ENCODE data around the gene MEN1.

The MEN1 gene

DNA sequence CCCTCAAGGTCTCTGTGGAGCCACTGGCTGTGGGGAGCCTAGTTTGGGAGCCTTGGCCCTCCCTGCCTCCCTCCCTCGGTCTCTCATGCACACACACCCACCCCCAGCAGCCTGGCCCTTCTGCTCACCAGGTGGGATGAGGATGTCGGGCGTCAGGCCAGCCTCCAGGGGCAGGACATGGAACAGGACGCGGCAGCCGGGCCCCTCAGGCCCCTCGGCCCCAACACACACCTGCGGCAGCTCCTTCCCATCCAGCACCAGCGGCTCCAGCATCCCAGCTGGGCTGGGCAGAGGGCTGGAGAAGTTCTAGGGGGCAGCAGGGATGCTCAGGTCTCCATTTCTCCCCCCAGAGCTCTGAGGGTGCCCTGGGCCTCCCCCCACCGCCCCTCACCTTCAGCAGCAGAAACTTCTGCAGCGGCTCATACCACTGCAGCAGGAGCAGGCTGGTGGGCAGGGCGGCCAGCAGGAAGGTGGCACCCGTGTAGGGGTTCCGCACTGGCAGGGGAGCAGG, 18.5 kb downstream of the MEN1 start:
- H3K27ac Mint-ChIP-seq = no peak overlapping the region
- no peaks in the 10 kb centered on the region for H3K9me3 Mint-ChIP-seq
- no peaks in the 10 kb centered on the region for H3K27me3 Mint-ChIP-seq
- peaks cover 1% of the 10 kb centered on the region for H3K36me3 Mint-ChIP-seq (ENCODE audit: low read depth)
- no peak for DNase-seq
- peaks cover 13% of the 10 kb centered on the region for H3K4me1 Mint-ChIP-seq
- ATAC-seq = no peak
- H3K4me3 Mint-ChIP-seq = no peak overlapping the region

DNA sequence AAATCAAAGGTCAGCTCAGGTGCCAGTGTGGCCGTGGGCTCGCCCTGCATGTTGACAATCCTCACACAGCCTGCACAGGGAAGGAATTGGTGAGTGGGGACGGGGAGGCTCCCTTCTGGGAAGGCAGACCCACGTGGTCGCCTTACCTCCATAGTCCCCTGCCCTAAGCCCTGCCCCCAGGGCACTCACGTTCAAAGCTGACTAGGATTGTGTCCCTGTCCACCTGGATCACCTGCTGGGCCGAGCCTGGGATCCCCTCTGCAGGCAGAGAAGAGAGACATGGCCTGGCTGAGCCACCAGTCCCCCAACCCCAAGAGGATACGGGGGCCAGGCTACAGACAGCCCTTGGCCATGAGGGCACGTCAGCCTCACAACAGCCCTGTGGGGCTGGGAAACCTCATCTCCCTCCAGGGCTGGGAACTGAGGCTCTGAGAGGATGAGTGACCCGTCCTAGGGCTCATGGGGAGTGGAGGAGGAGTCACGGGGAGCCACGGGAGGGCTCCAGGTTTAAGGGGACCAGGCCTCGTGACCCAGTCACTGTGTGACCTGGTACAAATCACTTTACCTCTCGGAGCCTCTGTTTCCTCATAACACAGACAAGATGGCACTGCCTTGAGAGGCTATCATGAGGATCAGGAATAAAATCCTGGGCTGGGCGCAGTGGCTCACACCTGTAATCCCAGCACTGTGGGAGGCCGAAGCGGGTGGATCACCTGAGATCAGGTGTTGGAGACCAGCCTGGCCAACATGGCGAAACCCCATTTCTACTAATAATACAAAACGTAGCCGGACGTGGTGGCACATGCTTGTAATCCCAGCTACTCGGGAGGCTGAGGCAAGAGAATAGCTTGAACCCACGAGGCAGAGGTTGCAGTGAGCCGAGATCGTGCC, 19.9 kb downstream of the MEN1 start:
- Mint-ChIP-seq H3K27ac (no peak overlapping the region), H3K36me3 (ENCODE audit: low read depth) (no peaks in the 10 kb centered on the region), H3K9me3 (no peaks in the 10 kb centered on the region), H3K4me3 (no peak overlapping the region), H3K4me1 (peaks cover 11% of the 10 kb centered on the region), H3K27me3 (no peaks in the 10 kb centered on the region)
- ATAC-seq (no peak), DNase-seq (no peak)

DNA sequence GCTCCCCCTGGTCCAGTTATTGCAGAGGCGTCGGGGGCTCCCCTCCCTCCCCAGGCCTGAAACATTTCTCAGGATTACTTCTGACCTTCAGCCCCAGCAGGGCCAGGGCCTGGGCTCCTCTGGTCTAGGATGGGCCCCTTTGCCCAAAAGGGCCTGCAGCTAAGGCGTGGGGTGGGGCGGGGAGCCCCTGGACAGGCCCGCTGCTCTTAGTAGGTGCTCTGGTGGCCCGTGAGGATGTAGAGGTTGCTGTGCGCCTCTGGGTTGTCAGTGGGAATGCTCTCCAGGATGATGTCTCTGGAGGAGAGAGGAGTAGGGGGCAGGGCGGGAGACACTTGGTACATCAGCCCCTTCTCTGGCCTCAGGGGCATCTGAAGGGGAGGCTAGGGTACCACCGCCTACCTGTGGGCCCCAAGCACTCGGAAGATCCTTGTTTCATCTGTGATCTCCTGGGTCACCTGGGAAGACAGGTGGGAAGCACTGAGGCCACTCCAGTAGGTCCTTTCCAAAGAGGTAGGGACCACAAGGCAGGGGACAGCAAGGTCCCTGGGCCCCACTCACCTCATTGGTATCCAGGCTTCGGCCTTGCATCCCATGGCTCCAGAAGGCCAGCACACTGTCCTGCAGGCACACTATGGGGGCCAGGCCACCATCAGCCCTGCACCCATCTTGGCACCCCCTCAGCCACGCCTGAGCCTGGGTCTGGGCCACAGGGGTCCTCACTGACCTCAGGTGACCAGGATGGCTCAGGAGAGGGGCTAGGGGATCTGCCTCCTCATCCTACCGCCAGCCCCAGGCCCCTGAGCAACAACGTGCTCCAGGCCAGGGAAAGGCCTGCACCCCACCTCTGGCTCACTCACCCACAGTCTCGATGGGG, 20.8 kb downstream of the MEN1 start:
- peaks cover 9% of the 10 kb centered on the region for H3K4me1 Mint-ChIP-seq
- ATAC-seq (no peak), DNase-seq (no peak)
- peaks cover 2% of the 10 kb centered on the region for H3K36me3 Mint-ChIP-seq (ENCODE audit: low read depth)
- H3K4me3 Mint-ChIP-seq = no peak overlapping the region
- H3K27me3 Mint-ChIP-seq = no peaks in the 10 kb centered on the region
- no peaks in the 10 kb centered on the region for H3K9me3 Mint-ChIP-seq
- H3K27ac Mint-ChIP-seq = no peak overlapping the region

DNA sequence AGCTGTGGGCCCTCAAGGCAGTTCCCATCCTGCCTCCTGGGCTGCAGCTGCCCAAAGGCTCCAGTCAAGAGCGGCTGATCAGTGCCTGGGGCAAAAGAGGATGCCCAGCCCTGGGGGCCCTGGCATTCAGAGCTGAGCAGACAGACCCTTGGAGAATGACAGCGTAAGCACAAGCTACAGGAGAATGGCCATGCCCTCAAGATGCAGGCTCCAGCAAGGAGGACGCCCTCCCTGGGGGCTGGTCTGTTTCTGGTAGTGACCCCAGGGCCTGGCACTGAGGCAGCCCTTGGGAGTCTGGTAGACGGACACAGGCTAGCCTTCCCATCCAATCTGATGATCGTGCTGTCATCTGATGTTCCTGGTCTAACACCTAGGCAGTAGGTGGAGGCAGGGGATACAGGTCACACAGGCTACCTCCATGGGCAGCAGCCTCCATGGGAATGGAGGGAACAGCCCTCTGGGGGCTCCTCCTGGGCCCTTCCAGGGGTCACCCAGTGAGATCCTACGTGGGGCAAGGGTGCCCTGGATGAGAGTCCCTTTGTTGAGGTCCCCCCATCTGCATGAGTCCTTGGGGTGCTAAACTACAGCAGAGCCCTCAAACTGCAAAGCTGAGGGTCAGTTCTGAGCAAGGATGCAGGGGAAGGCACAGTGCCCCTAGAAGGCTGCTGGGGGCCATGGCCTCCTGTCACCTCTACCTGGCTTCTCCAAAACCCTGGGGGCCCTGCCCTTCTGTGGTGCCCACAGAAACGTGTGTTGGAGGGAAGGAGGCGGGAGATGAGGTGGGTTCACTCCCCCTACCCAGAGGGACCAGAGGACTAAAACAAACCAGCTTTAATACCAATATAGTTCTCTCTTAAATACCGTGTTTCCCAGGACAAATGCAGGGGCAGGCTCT, 21.8 kb downstream of the MEN1 start:
- no peaks in the 10 kb centered on the region for H3K27me3 Mint-ChIP-seq
- ATAC-seq (no peak), DNase-seq (no peak)
- peaks cover 2% of the 10 kb centered on the region for H3K36me3 Mint-ChIP-seq (ENCODE audit: low read depth)
- no peaks in the 10 kb centered on the region for H3K9me3 Mint-ChIP-seq
- peaks cover 4% of the 10 kb centered on the region for H3K4me1 Mint-ChIP-seq
- no peak overlapping the region for H3K27ac Mint-ChIP-seq
- H3K4me3 Mint-ChIP-seq = no peak overlapping the region

DNA sequence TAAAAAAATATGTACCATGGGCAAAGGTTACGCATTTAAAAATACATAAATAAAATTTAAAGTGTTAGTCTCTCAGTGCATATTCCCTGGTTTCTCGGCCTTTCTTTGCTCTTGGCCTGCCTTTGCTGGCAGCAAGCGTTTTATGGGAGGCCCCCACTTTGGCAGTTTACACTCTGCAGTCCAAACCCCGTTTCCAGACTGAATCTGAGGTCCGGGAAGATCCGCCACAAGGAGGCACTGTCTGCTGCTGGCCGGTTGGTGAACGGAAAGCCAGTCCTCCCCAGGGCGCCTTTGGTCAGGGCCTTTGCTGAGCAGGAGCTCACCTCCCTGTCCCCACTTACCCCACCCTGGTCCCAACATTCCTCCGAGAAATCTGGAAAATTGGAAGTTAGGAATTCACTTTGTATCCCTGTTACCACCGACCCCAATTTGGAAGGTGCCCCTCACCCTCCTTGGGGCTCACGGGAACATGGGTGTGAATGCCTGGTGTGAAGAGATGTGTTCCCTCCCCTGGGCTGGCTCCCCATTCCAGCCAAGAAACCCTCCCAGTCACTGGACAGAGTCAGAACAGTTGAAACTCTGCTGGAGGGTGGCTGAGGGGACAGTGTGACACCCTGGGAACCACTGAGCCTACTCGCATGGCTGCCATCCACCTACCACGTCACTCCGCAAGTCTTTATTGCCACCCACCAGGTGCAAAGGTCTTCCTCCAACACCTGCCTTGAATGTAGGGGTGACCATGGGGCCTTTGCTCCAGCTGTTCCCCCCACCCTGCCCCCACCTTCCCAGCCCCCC, 22.6 kb downstream of the MEN1 start:
- H3K4me1 Mint-ChIP-seq = peaks cover 4% of the 10 kb centered on the region
- peak overlapping the region; percentile 59 for H3K27ac Mint-ChIP-seq
- DNase-seq (peak; percentile 70), ATAC-seq (peak; percentile 51)
- H3K36me3 Mint-ChIP-seq (ENCODE audit: low read depth) = peaks cover 2% of the 10 kb centered on the region
- H3K9me3 Mint-ChIP-seq = no peaks in the 10 kb centered on the region
- H3K4me3 Mint-ChIP-seq = no peak overlapping the region
- H3K27me3 Mint-ChIP-seq = no peaks in the 10 kb centered on the region

DNA sequence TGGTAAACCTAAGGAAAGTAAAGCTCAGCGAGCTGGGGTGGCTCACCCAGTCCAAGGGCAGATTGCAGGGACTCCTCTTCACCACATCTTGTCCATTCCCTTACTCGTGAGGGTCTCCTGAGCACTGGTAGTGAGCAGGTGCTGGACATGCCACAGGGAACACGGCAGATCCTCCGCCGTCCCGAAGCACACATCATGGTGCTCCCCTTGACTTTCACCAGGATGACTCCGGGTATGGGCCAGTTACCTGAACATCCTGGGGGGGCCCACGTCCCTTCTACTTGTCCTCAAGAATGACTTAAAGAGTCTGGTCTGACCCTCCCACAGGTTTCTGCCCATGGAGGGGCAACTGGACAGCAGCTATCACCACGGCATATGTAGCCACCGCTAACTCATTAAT, 24.0 kb downstream of the MEN1 start:
- peaks cover 4% of the 10 kb centered on the region for H3K4me1 Mint-ChIP-seq
- ATAC-seq = no peak
- H3K4me3 Mint-ChIP-seq = no peak overlapping the region
- DNase-seq = no peak
- H3K9me3 Mint-ChIP-seq = no peaks in the 10 kb centered on the region
- H3K27me3 Mint-ChIP-seq = no peaks in the 10 kb centered on the region
- no peak overlapping the region for H3K27ac Mint-ChIP-seq
- H3K36me3 Mint-ChIP-seq (ENCODE audit: low read depth) = peaks cover 2% of the 10 kb centered on the region

DNA sequence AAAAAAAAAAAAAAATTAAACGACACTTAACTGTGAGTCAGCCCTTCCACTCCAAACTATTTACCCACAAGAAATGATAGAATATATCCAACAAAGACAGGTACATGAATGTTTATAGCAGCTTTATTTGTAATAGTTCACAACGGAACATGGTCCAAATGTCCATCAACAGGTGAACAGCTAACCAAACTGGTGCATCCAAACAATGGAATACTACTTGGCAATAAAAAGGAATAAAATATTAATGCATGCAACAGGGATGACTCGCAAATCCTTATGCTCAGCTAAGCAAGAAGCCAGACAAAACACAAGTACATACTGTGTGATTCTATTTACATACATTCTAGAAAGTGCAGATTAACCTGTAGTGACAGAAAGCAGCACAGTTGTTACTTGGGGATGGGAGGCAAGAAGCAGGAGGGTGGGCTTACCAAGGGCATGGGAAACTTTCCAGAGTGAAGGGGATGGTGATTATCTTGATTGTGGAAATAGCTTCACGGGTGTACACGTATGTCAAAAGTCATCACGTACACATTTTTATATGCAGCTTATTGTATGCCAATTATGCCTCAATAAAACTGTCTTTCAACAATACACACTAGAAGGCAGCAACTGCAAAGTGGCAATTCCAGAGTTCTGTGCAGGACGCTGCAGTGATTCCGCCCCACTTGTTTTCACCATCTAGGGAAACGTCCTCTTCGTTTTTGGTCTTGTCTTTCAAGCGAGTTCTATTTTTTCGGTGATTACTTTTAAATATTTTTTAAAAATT, 25.4 kb downstream of the MEN1 start:
- ATAC-seq (no peak), DNase-seq (no peak)
- Mint-ChIP-seq H3K9me3 (no peaks in the 10 kb centered on the region), H3K4me3 (no peak overlapping the region), H3K4me1 (peaks cover 11% of the 10 kb centered on the region), H3K27ac (no peak overlapping the region), H3K27me3 (no peaks in the 10 kb centered on the region), H3K36me3 (ENCODE audit: low read depth) (peaks cover 2% of the 10 kb centered on the region)

DNA sequence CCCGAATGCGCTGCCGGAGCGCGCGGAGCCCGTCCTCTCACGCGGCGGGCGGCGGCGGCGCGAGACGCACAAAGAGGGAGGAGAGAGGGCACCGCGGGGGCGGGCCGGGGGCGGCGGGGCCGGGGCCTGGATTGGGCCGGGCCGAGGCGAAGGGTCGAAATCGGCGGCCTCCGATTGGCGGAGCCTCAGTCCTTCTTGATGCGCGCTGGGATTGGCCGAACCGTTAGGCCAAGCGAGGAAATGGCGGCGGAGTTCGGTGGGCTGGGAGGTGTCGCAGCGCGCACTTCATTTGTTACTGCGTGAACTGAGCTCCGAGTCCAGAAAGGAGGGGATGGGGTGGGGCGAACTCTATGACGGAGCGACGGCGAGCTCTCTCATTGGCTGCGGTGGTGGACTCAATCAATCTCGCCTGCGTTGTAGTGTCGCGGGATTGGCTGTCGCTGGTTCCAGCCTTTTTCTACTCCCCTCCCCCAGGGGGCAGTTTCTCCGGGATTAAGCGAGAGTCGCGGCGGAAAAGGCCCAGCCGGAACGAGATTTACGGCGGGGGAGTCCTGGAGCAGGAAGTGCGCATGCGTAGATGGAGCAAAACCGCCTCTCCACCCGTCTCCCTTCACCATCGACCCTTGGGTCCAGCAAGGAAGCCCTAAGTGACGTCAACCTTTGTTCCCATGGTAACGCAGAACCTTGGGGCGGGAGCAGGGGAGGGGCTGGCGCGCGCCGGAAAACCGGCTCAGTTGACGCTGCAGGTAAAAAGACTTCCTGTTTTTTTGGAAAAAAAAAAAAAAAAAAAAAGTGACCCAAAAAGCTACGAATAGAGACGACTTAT, 31.7 kb downstream of the MEN1 start, which contains the start of gene SF1:
Gene SF1 (minus strand): TSS at position 70 of the 826 bp plus-strand sequence. CDS start 150 bp downstream, outside the sequence.
- Mint-ChIP-seq H3K4me3 (peak within 1 kb of the TSS; percentile 92), H3K4me1 (peaks cover 59% of the 10 kb centered on the region), H3K36me3 (ENCODE audit: low read depth) (peaks cover 42% of the 10 kb centered on the region), H3K27me3 (peaks cover 3% of the 10 kb centered on the region), H3K27ac (peak within 1 kb of the TSS; percentile 98), H3K9me3 (no peaks in the 10 kb centered on the region)
- ATAC-seq (peak; percentile 94), DNase-seq (peak; percentile 98)

DNA sequence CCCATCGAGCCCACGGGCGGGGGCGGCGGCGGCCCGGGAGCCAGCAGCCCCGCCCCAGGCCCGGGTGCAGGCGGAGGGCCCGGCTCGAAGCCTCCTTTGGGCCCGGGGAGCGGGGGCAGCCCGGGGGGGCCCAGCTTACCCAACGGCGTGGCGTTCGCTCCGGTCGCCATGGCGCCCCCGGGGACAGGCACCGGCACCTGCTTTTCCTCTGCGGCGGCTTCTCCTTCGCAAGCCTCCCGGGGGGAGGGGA, 32.2 kb downstream of the MEN1 start:
- ATAC-seq (no peak), DNase-seq (no peak)
- Mint-ChIP-seq H3K9me3 (no peaks in the 10 kb centered on the region), H3K36me3 (ENCODE audit: low read depth) (peaks cover 48% of the 10 kb centered on the region), H3K27me3 (peaks cover 3% of the 10 kb centered on the region), H3K27ac (no peak overlapping the region), H3K4me1 (peaks cover 65% of the 10 kb centered on the region), H3K4me3 (peak overlapping the region; percentile 85)

DNA sequence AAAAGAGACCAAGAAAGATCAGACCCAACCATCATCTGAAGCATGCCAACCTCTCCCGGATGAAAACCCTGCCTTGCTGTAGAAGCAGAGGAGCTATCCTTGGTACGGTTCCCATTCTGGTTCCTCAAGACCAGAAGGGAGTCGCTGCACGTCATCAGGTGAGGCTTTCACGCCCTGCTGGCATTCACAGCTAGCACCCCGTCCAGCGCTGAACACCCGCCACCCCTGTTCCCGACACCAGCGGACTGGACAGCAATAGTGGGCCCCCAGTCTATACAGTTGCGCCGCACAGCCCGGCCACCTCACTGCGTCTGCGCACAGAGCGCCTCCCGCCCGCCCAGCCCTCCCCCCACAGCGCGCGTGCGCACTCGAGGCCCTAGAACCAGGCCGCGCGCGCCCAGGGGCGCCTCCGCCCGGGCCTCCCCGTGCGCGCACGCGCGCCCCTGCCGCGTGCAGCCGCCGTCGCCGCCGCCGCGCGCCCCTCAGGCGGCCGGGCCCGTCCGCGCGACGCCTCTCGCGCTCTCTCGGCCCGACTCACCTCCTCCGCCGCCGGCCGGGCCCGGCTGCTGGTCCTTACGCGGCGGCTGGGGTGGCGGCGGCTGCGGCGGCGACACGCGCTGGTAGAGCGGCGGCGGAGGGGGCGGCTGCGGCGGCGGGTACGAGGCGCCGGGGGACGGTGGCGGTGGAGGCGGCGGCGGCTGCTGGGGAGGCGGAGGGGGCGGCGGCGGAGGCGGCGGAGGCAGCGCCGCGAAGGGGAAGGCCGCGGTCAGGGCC, 32.7 kb downstream of the MEN1 start:
- Mint-ChIP-seq H3K27ac (peak overlapping the region; percentile 92), H3K9me3 (no peaks in the 10 kb centered on the region), H3K27me3 (peaks cover 3% of the 10 kb centered on the region), H3K4me3 (peak overlapping the region; percentile 92), H3K36me3 (ENCODE audit: low read depth) (peaks cover 53% of the 10 kb centered on the region), H3K4me1 (peaks cover 70% of the 10 kb centered on the region)
- ATAC-seq (peak; percentile 3), DNase-seq (peak; percentile 87)

DNA sequence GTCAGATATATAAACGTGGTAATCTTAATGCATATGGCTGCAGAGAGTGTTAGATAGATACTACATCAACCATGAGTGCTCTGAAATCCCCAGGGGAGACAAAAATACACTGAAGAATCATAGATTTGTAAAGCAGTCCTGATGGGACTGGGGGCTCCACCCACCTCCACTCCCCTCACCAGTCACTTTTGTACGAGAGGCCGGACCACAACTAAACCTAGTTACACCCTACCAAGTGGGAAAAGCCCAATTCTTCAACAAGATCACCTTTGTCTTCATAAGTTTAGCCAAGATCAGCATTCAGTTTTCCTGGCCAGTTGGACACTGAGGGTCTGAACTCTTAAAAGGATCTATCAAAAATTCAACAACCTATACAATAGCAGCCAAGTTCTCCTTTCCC, 33.5 kb downstream of the MEN1 start:
- H3K4me1 Mint-ChIP-seq = peaks cover 77% of the 10 kb centered on the region
- peaks cover 3% of the 10 kb centered on the region for H3K27me3 Mint-ChIP-seq
- H3K27ac Mint-ChIP-seq = peak overlapping the region; percentile 92
- peak overlapping the region; percentile 92 for H3K4me3 Mint-ChIP-seq
- peaks cover 60% of the 10 kb centered on the region for H3K36me3 Mint-ChIP-seq (ENCODE audit: low read depth)
- ATAC-seq (no peak), DNase-seq (no peak)
- no peaks in the 10 kb centered on the region for H3K9me3 Mint-ChIP-seq

DNA sequence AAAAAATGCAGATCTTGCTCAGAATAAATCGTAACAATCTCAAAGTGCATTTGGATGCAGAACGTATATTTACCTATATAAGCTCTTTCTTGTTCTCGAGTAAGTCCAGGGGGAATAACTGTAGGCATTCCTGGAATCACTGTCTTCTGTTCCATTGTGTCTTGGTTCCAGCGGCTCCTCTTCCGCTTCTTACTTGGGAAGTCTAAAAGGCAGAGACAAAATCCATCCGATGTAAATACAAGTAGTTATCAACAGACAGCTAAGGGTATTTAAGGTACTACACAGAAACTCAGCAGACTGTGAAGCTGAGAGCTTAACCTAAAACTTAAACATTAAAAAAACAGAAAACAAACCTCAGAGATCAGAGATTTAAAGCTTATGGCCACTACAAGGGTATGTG, 33.9 kb downstream of the MEN1 start:
- peaks cover 82% of the 10 kb centered on the region for H3K4me1 Mint-ChIP-seq
- peak overlapping the region; percentile 92 for H3K27ac Mint-ChIP-seq
- H3K36me3 Mint-ChIP-seq (ENCODE audit: low read depth) = peaks cover 65% of the 10 kb centered on the region
- peak overlapping the region; percentile 92 for H3K4me3 Mint-ChIP-seq
- H3K27me3 Mint-ChIP-seq = peaks cover 3% of the 10 kb centered on the region
- no peak for ATAC-seq
- no peaks in the 10 kb centered on the region for H3K9me3 Mint-ChIP-seq
- no peak for DNase-seq

Data from activated naive CD8-positive, alpha-beta T cell treated with anti-CD3 and anti-CD28 coated beads, Interleukin-2, amount 50 U/mL, for 24 hours (primary cell).